GM19035 (cell line): ENCODE measurements around the gene PPIL6.
"Not testable (repeated sequence)": the region's sequence is repeated elsewhere in the genome, so short reads cannot be mapped to it uniquely, and the experiment has no call there.

Experiments used
- ATAC-seq: cut with Tn5 transposase; IDR thresholded peaks from one replicate; pipeline ENCODE4 v1.9.1; 2021; ENCODE audit not compliant: unreplicated experiment

Gene PPIL6

DNA sequence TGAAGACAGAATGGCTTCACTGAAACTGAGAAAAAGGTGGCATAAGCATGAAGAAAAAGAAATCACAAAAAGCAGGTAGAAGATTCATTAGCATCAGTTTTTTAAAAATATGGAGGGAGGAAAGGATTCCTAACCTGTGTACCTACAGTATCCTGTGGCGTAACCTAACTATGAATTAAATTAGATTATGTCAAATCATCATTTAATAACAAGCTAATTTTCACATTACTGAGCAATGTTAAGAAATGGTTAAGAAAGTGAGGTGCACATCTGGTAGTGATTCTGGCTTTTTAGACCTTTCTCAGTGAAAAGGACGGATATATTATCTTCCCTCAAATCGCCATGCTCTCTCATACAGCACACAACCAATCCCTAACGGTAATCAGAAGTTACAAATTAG lies 70.7 kb downstream of the PPIL6 start:
- ATAC-seq = no peak

DNA sequence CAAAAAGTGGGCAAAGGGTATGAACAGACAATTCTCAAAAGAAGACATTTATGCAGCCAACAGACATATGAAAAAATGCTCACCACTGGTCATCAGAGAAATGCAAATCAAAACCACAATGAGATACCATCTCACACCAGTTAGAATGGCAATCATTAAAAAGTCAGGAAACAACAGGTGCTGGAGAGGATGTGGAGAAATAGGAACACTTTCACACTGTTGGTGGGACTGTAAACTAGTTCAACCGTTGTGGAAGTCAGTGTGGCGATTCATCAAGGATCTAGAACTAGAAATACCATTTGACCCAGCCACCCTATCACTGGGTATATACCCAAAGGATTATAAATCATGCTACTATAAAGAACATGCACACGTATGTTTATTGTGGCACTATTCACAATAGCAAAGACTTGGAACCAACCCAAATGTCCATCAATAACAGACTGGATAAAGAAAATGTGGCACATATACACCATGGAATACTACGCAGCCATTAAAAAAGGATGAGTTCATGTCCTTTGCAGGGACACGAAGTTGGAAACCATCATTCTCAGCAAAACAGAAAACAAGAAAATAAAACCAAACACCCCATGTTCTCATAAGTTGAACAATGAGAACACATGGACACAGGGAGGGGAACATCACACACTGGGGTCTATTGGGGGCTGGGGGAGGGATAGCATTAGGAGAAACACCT lies 75.9 kb downstream of the PPIL6 start:
- not testable (repeated sequence) for ATAC-seq

DNA sequence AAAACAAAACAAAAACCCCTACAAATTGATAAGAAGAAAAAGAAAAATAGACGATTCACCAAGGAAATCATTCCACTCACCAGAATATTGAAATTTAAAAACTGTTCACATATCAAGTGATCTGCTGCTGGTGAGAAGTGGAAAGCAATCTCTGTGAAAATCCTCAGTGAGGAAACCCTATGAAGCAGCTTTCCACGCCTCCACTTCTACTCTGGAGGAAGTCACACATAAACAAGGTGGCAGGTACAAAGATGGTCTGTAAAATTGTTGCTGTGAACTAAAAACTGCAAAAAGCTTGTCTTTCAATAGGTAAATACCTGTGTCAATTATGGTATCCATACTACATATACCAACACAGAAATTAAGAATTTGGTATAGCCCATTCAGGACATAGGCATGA lies 76.7 kb downstream of the PPIL6 start:
- ATAC-seq = no peak

DNA sequence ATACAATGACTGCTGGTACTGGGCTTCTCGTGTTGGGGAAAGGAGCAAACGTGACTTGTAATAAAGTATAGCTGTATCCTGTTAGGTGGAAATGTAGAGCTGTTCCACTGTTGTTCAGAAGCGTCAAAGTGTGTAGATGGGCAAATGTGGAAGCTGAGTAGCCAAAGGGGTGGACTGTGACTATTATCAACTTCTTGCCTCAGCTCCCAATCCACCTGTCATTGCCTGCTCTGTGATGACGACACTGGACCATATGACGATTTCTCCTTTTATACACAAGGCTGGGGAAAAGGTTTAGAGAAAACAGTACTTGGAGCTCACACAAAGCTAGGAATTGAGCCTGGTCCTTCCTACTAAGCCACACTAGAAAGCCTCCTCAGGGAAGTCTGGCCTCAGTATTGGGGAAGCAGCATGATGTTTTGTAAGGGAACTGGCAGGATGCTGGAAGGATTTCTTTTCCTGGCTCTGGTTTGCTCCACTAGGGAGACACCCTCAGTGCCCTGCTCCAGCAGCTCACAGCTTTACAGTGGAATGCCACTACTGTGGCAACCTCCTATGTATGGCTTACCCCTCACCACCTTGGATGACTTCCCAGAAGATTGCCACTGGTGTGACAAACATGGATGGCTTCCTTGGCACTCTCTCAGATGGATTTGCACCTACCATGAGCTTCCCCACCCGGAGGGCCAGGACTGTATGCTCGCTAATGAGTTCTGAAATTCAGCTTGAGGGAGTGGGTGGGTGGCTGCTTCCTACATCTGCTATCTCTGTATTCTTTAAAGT lies 78.1 kb downstream of the PPIL6 start:
- no peak for ATAC-seq

DNA sequence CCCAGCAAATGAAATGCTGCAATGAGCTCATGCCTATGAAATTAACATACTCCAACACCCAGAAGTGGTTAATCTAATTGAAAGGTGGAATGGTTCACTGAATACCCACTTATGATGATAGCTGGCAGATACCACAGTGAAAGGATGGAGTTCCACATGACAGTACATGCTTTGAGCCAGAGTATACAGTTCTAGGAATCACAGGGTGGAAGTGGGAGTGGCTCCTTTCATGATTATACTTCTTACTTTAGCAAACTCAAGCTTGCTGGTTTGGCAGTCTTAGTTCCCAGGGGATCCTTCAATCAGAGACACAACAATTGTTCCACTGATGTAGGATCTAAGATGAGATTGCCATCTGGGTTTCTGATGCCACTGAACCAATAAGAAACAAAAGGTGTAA lies 79.6 kb downstream of the PPIL6 start:
- ATAC-seq = no peak

DNA sequence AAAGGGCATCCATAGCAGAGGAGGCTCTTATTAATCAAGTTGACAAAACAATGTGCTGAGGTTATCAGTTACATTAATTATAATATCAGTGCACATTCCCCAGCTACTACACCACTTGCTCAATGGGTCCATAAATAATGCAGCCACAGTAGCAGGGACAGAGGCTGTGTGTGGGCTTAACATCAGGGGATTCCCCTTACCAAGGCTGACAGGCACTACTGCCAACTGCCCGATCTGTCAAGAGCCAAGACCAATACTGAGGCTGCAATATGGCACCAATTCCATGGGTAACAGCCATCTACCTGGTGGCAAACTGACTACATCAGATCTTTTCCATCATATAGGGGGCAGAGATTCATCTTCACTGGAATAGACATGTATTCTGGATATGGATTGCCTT lies 80.1 kb downstream of the PPIL6 start:
- ATAC-seq = no peak

DNA sequence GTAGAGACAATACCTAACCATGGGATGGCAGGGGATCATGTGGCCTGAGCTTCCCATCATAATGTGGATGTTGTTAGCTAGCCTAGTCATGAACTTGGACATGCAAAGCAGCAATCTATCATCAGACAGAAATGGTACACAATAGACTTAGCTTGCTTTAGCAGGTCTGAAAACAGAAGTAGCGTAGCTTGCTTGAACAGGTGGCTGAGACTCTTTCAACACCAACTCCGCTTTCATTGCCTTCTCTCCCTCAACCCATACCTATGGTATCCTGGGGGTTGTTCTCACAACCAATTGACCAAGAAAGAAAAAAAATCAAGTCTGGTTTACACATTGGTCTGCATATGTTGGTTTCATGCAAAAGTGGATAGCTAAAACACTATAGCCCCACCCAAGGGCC lies 81.2 kb downstream of the PPIL6 start:
- no peak for ATAC-seq

DNA sequence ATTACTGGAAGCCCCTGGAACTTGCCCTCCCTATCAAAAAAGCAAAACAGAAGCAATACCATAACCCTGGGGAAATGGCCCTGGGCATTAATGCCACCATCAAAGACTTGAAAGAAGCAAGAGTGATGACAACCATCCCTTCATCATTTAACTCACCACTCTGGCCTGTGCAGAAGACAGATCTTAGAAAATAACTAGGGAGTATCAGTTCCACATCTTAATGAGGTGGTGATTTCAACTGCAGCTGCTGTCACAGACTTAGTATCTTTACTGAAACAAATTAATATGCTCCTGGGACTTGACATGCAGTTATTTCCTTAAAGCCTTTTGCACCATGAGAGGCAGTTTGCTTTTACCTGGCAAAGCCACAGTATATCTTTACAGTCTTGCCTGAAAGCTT lies 82.2 kb downstream of the PPIL6 start:
- no peak for ATAC-seq

DNA sequence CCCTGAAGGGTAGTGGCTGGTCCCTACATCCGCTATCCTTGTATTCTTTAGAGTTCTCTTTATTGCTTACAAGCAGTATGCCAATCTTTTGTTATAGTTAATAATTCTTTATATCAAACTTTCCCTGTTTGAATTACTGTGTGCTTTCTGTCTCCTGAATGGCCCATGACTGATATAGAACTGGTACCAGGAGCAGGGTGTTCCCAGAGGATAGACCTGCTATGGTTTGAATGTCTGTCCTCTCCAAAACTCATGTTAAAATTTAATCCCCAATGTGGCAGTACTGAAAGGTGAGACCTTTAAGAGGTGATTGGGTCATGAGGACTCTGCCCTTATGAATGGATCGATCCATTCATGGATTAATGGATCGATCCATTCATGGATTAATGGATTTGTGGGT lies 84.2 kb downstream of the PPIL6 start:
- ATAC-seq = no peak

DNA sequence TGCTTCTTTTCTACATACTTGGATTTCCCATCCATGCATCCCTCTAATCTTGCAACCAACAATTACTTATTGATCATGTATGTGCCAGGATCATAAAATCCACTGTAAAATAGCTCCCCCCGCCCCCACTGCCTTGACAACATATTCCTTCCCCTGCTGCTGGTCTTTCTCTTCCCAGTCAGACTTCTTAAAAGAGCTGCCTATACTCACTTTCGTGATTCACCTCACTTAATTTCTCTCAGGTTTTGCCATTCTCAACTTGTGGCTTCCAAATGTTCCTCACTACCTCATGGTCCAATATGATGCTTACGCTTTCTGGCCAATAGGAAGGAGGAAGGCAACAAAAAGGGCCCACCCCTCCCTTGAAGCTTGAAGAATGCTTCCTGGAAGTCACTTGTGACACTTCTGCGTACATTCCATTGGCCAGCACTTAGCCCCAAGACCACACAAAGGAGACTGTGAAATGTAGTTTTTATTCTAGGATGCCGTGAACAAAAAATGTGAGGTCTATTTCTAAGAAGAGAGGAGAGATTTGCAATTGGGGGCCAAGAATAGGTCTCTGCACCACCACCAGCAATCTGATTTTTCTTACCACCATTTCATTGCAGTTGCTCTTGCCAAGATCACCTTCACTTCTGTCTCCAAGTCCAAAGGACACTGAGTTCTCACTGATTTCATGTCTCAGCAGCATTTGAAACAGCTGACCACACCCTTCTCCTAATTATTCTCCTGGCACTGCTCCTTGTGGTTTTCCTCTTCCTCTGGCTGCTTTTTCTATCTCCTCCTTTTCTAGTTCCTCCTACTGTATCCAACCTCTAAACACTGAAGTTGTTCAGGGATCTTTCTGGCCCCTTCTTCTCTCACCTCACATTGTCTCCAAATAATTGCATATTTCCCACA lies 88.9 kb downstream of the PPIL6 start:
- ATAC-seq = no peak

DNA sequence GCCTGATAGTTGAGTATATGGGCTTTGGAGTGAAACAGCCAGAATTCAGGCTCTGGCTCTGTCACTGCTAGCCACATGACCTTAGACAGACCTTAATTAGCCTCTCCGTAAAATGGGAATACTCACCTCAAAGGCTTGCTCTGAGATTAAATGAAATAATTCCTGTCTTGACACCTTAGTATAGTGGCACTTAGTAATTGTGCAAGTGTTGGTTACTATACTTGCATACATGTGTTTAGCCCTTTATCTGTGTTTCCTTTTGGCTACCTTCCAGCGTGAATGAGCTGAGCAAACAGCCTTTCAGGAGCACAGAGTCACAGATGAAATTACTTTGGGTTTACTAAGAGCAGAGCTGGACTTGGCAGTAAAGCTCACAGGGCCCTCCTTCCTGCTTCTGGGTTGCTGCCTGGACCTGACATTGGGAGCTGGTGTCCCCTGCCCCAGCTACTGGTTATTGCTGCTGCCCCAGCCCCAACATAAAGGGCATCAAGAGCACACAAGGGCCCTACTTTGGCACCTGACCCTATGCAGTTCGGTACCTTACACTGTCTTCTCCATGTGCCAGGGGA lies 90.9 kb downstream of the PPIL6 start:
- ATAC-seq = no peak

DNA sequence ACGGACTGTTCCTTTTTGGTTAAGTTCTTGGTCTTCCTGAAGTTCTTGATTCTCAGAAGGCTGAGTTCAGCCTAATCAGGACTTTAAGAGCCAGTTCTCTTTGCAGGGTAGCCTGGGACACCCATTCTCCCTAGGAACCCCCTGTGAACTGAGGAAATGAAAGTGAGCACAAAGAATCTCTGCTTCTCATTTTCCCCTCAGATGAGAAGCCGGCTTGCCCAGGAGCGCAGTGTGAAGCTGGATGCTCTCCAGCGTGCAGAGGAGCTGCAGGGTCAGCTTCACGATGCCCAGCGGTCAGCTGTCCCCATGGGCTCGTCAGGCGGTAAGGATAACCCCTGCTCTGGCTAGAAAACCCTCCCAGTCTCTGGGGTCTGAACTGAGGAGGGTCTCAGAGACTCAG lies 92.2 kb downstream of the PPIL6 start:
- ATAC-seq = no peak

DNA sequence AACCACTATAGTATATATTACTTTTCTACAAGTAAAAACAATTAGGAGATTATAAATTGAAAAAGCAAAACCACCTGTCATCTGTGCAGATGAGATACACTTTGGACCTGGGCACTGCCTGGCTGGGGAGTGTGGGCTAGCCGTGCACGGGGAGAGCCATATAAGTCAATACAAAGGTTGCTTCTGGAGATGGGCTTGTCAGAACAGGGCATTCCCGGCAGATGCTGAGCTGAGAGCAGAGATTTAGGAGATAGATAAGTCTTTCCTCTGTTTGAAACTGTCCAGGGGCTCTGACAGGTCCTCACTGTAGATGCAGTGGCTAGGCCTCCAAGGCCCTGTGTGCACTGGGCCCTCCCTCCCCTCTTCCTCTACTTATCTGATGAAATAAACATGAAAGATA lies 92.6 kb downstream of the PPIL6 start:
- no peak for ATAC-seq

DNA sequence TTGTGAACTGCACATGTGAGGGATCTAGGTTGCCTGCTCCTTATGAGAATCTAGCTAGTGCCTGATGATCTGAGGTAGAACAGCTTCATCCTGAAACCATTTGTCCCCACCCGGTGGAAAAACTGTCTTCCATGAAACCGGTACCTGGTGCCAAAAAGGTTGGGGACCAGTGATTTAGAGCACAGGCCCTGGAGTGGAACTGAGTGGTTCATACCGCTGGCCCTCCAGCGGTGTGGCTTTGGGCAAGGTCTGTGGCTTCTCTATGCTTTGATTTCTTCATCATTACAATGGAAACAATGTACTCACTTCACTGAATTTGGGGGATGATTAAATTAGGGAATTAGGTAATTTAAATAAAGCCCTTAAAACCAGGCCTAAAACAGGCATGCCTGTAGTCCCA lies 94.4 kb downstream of the PPIL6 start:
- no peak for ATAC-seq

DNA sequence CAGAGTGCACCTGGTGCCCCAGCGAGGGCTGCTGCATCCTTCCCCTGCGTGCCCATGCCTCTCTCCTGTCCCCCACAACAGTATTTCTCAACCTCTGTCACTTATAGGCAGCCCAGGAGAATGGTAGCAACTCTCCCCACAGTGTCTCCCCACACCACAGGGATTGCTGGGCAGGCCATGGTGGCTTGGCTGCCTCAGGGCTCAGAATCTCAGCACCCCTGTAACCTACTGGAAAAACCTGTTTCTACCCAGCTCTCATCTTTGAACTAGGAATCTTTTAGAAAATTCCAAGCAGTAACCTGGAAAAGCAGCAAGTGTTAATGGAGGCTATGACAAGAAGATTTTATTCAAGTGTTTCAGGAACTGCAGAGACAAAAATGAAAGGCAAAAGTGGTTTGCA lies 96.2 kb downstream of the PPIL6 start:
- no peak for ATAC-seq

DNA sequence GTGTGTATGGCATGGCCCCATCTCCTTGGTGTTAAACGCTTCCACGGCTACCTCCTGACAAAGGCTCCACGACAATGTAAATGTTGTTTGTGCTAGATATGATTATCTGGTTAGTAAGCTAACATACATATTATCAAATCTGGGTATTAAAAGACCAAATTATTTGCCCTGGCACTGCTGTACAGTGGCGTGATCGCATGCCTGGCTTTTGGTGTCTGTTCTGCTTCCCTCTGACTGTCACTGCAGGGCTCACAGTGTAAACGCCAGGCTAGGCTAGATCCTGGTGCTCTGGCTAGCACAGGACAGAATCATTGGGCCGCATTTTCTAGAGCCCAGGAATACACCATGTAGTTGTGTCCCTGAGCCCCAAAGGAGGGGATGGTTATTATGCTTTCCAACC lies 96.9 kb downstream of the PPIL6 start:
- ATAC-seq = no peak

DNA sequence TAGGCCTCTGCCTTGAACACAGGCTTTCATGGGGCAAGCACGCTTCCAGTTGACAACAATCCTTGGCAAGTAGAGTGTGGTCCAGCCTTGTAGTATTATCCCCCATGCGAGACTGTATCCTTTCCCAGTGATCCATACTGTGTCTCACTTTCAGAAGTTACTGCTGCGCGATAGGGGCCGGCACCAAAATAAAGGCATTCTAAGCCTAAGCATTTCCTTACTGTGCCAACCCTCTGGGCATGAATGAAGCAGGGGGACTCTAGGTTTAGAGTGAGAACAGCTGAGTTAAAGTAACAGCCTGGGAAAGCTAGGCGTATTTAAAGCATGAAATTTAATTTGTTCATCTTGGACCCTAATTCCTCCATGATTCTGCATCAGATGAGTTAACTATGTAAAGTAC lies 97.5 kb downstream of the PPIL6 start:
- ATAC-seq = no peak

DNA sequence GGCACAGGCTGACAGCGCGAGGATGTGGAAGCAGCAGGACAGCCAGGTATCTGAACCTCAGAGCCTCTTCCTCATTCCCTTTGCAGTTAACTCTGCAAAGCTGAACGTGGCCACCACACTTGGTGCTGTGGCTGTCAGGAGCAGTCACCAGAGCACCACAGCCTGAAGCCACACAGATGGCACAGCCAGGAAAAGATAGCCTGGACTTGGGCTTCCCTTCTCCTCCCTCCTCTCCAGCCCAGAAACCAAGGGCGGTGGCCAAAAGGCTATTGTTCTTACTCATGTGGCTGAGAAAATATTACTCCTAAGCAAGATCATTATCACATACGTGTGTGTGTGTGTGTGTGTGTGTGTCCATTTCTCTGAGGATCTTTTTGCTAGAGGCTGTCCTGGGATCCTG lies 97.9 kb downstream of the PPIL6 start:
- ATAC-seq = no peak

DNA sequence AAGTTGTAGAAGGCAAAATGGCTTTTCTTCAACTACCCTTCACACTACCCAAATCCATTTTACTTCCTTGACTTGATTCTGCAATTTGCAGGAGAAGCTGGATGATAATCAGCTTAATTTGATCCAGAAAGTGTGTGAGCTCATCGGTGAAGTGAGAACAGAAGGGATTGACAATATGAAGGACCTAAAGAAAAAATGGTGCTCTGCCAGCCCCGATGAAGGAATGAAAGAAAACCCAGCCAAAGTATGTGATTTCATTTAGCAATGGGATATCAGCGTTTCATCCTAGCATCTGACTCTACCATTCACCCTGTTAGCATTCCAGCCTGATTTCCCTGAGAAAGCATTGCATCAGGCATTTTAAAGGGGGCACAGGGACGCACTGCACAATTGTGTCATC lies 99.6 kb downstream of the PPIL6 start:
- ATAC-seq = no peak
